SK-N-SH (cell line): ENCODE measurements around the gene DUSP6. TPM values are rescaled to one million over a fixed set of nuclear protein-coding genes. Genes with fewer than 3 reads are reported as not detected.

Experiments
- CTCF ChIA-PET: fragments of 300-600, 350-600 bp; formaldehyde crosslinking; extraction: SDS; loops from one replicate; lab custom pipeline; 2021; lab: Yijun Ruan, JAX
- POLR2A ChIA-PET: fragments of 350-600 bp; sonication (Branson Sonifier 250); formaldehyde crosslinking; extraction: SDS; loops from one replicate; lab custom pipeline; 2020; ENCODE audit warnings: antibody characterized with exemption, inconsistent platforms; lab: Yijun Ruan, JAX
- DNase-seq: peaks from one replicate; pipeline ENCODE4 v3.0.0; 2012
- H2AFZ ChIP-seq: fragments of 200-600 bp; sonication (generic); 2 replicates; pipeline ENCODE4 v1.8.1; 2016; ENCODE audit warnings: antibody characterized with exemption, mild to moderate bottlenecking, low read depth
- H3F3A ChIP-seq: fragments of 200-600 bp; sonication (generic); replicated peaks from 2 replicates; pipeline ENCODE3; 2016; ENCODE audit warnings: antibody characterized with exemption, mild to moderate bottlenecking; ENCODE audit not compliant: insufficient read depth
- H3K27ac ChIP-seq, 2 experiments: fragments of 200-500 bp in 1 of 2; fragments of 200-600 bp in 1 of 2; sonication (Bioruptor generic) in 1 of 2; sonication (generic), shearing (Covaris generic) in 1 of 2; 2 replicates each; pipeline versions ENCODE4 v1.5.1 to v1.6.1; 2014 to 2016; ENCODE audit warnings: low read depth in 2 of 2, inconsistent platforms in 1 of 2, low read length in 1 of 2, mild to moderate bottlenecking in 1 of 2, mixed read lengths in 1 of 2
- H3K27me3 ChIP-seq: fragments of 200-600 bp; sonication (generic), shearing (Covaris generic); 2 replicates; pipeline ENCODE4 v1.6.1; 2016; ENCODE audit warnings: mixed run types; ENCODE audit not compliant: insufficient read depth
- H3K36me3 ChIP-seq, 2 experiments: fragments of 200-500 bp in 1 of 2; fragments of 200-600 bp in 1 of 2; sonication (Bioruptor generic) in 1 of 2; sonication (generic) in 1 of 2; replicated peaks in 1 of 2; 2 replicates each; pipeline versions ENCODE3 to v1.5.1; 2014 to 2016; ENCODE audit warnings: low read length in 1 of 2, mild to moderate bottlenecking in 1 of 2; ENCODE audit not compliant: insufficient read depth in 2 of 2, control insufficient read depth in 1 of 2
- H3K4me1 ChIP-seq, 2 experiments: fragments of 200-500 bp in 1 of 2; fragments of 200-600 bp in 1 of 2; sonication (Bioruptor generic) in 1 of 2; sonication (generic), shearing (Covaris generic) in 1 of 2; 2 replicates each; pipeline versions ENCODE4 v1.5.1 to v1.6.1; 2014 to 2016; ENCODE audit warnings: low read depth in 1 of 2, low read length in 1 of 2, mixed run types in 1 of 2; ENCODE audit not compliant: insufficient read depth in 2 of 2, control insufficient read depth in 1 of 2
- H3K4me2 ChIP-seq: fragments of 200-600 bp; sonication (generic), shearing (Covaris generic); 2 replicates; pipeline ENCODE4 v1.6.1; 2017; ENCODE audit warnings: mixed run types
- H3K4me3 ChIP-seq, 2 experiments: fragments of 200-500 bp in 1 of 2; fragments of 200-600 bp in 1 of 2; sonication (Bioruptor generic) in 1 of 2; sonication (generic), shearing (Covaris generic) in 1 of 2; 2 replicates each; pipeline versions ENCODE4 v1.5.1 to v1.8.1; 2014 to 2016; ENCODE audit warnings: low read depth in 2 of 2, inconsistent platforms in 1 of 2, low read length in 1 of 2, mild to moderate bottlenecking in 1 of 2, mixed read lengths in 1 of 2, moderate library complexity in 1 of 2
- H3K79me2 ChIP-seq: fragments of 200-600 bp; sonication (generic); 2 replicates; pipeline ENCODE4 v1.8.1; 2017; ENCODE audit warnings: mild to moderate bottlenecking; ENCODE audit not compliant: insufficient read depth
- H3K9ac ChIP-seq: fragments of 200-600 bp; sonication (generic); 2 replicates; pipeline ENCODE4 v1.6.1; 2017; ENCODE audit warnings: mixed run types
- H3K9me2 ChIP-seq: fragments of 200-600 bp; sonication (generic); 2 replicates; pipeline ENCODE4 v1.6.1; 2017; ENCODE audit warnings: mixed run types
- H3K9me3 ChIP-seq: fragments of 200-600 bp; sonication (generic); 2 replicates; pipeline ENCODE4 v1.6.1; 2017; ENCODE audit warnings: mixed run types, mild to moderate bottlenecking, moderate library complexity
- H4K20me1 ChIP-seq: fragments of 200-600 bp; sonication (generic); 2 replicates; pipeline ENCODE4 v1.6.1; 2017; ENCODE audit warnings: mild to moderate bottlenecking, mixed run types; ENCODE audit not compliant: insufficient read depth
- CHD2 ChIP-seq: fragments of 150-350 bp; IDR thresholded peaks from 2 replicates; pipeline ENCODE4 v1.6.1; 2018; ENCODE audit warnings: low read length; ENCODE audit not compliant: partially characterized antibody
- CTCF ChIP-seq: fragments of 200-600 bp; sonication (generic); IDR thresholded peaks from 2 replicates; pipeline ENCODE4 v1.6.1; 2017; ENCODE audit warnings: antibody characterized with exemption, mild to moderate bottlenecking, moderate library complexity
- ELF1 ChIP-seq: IDR thresholded peaks from 2 replicates; pipeline ENCODE4 v1.4.0; 2012
- EP300 ChIP-seq, 2 experiments: IDR thresholded peaks; 2 replicates each; pipeline versions ENCODE4 v1.4.0 to v1.6.1; 2012; ENCODE audit warnings: borderline replicate concordance in 1 of 2, low read depth in 1 of 2, low read length in 1 of 2
- IRF3 ChIP-seq: fragments of 150-350 bp; IDR thresholded peaks from 2 replicates; pipeline ENCODE4 v1.6.1; 2016; ENCODE audit warnings: mild to moderate bottlenecking, low read depth, low read length
- JUND ChIP-seq: IDR thresholded peaks from 2 replicates; pipeline ENCODE4 v1.4.0; 2012
- MEF2A ChIP-seq: IDR thresholded peaks from 2 replicates; pipeline ENCODE4 v1.4.0; 2012; ENCODE audit warnings: low read depth, borderline replicate concordance
- MXI1 ChIP-seq: IDR thresholded peaks from 2 replicates; pipeline ENCODE4 v1.6.1; 2012; ENCODE audit warnings: mild to moderate bottlenecking, low read depth, low read length, improper control_type of control experiment
- POLR2AphosphoS5 ChIP-seq: IDR thresholded peaks from 2 replicates; pipeline ENCODE4 v1.6.1; 2012; ENCODE audit warnings: low read depth, low read length
- RAD21 ChIP-seq: IDR thresholded peaks from 2 replicates; pipeline ENCODE4 v1.6.1; 2012; ENCODE audit warnings: mild to moderate bottlenecking, low read length
- RCOR1 ChIP-seq: fragments of 150-350 bp; IDR thresholded peaks from 2 replicates; pipeline ENCODE4 v1.6.1; 2017; ENCODE audit warnings: antibody characterized with exemption, low read length
- RXRA ChIP-seq: IDR thresholded peaks from 2 replicates; pipeline ENCODE4 v1.4.0; 2012; ENCODE audit warnings: low read depth, mild to moderate bottlenecking, borderline replicate concordance
- SIN3A ChIP-seq: IDR thresholded peaks from 2 replicates; pipeline ENCODE4 v1.6.1; 2012; ENCODE audit warnings: low read depth, mild to moderate bottlenecking, low read length, moderate library complexity, borderline replicate concordance
- TAF1 ChIP-seq: IDR thresholded peaks from 2 replicates; pipeline ENCODE4 v1.6.1; 2012; ENCODE audit warnings: low read depth, mild to moderate bottlenecking, low read length, moderate library complexity, borderline replicate concordance
- TCF12 ChIP-seq: IDR thresholded peaks from 2 replicates; pipeline ENCODE4 v1.4.0; 2012
- TEAD4 ChIP-seq: IDR thresholded peaks from 2 replicates; pipeline ENCODE4 v1.4.0; 2012; ENCODE audit warnings: mild to moderate bottlenecking, borderline replicate concordance; ENCODE audit not compliant: insufficient read depth
- YY1 ChIP-seq: IDR thresholded peaks from 2 replicates; pipeline ENCODE4 v1.4.0; 2012; ENCODE audit warnings: low read depth, mild to moderate bottlenecking
- ZBTB33 ChIP-seq: IDR thresholded peaks from 2 replicates; pipeline ENCODE4 v1.4.0; 2012; ENCODE audit warnings: low read depth, borderline replicate concordance
- WGBS: methylation state at CpG from one replicate; pipeline ENCODE4 v1.1.6; 2017; ENCODE audit warnings: low lambda C conversion rate; 5-methylcytosine and 5-hydroxymethylcytosine counted together
- polyA plus RNA-seq, 3 experiments: library from polyadenylated mRNA; depleted of rRNA; stranded (reverse); fragments of >200 nt; gene quantifications; 2 replicates each; pipeline ENCODE4 v1.2.3, GENCODE V29; 2012
- TF ChIP-seq, protein P1 (sequence below): fragments of 150-350 bp; IDR thresholded peaks from 2 replicates; pipeline ENCODE4 v1.6.1; 2017; ENCODE audit warnings: antibody characterized with exemption, low read length, low read depth, borderline replicate concordance
- TF ChIP-seq, protein P2 (sequence below): IDR thresholded peaks from 2 replicates; pipeline ENCODE4 v1.6.1; 2012; ENCODE audit warnings: mild to moderate bottlenecking, low read depth, low read length, moderate library complexity

Gene DUSP6
- polyA plus RNA-seq, 1 of the 3 experiments (the other 2 are of a cell fraction) = 71.4 TPM

GRCh38 chr12:89314060-89314761, 38.1 kb downstream of the DUSP6 start (continued):
- TF ChIP-seq TAF1 (no peak), YY1 (no peak), CTCF (no peak), RCOR1 (no peak), EP300 (IDR thresholded peaks at IDR 0.05; ENCODE audit: borderline replicate concordance in 1 of 2, low read depth in 1 of 2, low read length in 1 of 2) (no peak), ZBTB33 (no peak), MXI1 (no peak), SIN3A (no peak), MEF2A (no peak), JUND (no peak), RAD21 (no peak), CHD2 (no peak), POLR2AphosphoS5 (no peak)

- Histone ChIP-seq H2AFZ (no peak overlapping the region), H3K36me3 (no peaks in the 10 kb centered on the region), H3K27ac (no peak overlapping the region), H3K4me1 (peaks cover 0 to 3% of the 10 kb centered on the region in 2 experiments; a peak in 3 of 4 replicates), H3K27me3 (no peaks in the 10 kb centered on the region), H3K9me3 (no peaks in the 10 kb centered on the region), H3K79me2 (no peaks in the 10 kb centered on the region), H3K9ac (no peak overlapping the region), H3K4me2 (no peak overlapping the region), H3F3A (no peaks in the 10 kb centered on the region), H4K20me1 (no peaks in the 10 kb centered on the region), H3K9me2 (no peaks in the 10 kb centered on the region), H3K4me3 (no peak overlapping the region)
- 80% methylated on average over 4 of the region's 4 CpGs for WGBS
- ChIA-PET CTCF (no interaction called here), POLR2A (no interaction called here)
- DNase-seq = no peak
- TF ChIP-seq RXRA (no peak), ELF1 (no peak), RAD21 (no peak), TEAD4 (no peak), TCF12 (no peak), RCOR1 (no peak), YY1 (no peak), IRF3 (no peak)
- TF ChIP-seq, protein P1, sequence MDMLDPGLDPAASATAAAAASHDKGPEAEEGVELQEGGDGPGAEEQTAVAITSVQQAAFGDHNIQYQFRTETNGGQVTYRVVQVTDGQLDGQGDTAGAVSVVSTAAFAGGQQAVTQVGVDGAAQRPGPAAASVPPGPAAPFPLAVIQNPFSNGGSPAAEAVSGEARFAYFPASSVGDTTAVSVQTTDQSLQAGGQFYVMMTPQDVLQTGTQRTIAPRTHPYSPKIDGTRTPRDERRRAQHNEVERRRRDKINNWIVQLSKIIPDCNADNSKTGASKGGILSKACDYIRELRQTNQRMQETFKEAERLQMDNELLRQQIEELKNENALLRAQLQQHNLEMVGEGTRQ = no peak
- TF ChIP-seq, protein P2, sequence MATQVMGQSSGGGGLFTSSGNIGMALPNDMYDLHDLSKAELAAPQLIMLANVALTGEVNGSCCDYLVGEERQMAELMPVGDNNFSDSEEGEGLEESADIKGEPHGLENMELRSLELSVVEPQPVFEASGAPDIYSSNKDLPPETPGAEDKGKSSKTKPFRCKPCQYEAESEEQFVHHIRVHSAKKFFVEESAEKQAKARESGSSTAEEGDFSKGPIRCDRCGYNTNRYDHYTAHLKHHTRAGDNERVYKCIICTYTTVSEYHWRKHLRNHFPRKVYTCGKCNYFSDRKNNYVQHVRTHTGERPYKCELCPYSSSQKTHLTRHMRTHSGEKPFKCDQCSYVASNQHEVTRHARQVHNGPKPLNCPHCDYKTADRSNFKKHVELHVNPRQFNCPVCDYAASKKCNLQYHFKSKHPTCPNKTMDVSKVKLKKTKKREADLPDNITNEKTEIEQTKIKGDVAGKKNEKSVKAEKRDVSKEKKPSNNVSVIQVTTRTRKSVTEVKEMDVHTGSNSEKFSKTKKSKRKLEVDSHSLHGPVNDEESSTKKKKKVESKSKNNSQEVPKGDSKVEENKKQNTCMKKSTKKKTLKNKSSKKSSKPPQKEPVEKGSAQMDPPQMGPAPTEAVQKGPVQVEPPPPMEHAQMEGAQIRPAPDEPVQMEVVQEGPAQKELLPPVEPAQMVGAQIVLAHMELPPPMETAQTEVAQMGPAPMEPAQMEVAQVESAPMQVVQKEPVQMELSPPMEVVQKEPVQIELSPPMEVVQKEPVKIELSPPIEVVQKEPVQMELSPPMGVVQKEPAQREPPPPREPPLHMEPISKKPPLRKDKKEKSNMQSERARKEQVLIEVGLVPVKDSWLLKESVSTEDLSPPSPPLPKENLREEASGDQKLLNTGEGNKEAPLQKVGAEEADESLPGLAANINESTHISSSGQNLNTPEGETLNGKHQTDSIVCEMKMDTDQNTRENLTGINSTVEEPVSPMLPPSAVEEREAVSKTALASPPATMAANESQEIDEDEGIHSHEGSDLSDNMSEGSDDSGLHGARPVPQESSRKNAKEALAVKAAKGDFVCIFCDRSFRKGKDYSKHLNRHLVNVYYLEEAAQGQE = no peak
Measured at GRCh38 chr12:89311703-89312293, 40.5 kb downstream of the DUSP6 start.
